HFF-Myc (cell line): ENCODE measurements around the gene INPP5A.

Experiments used
- DNase-seq: peaks from one replicate; pipeline ENCODE4 v3.0.0-alpha.2; 2011; ENCODE audit warnings: low read depth; ENCODE audit errors: extremely low read depth
- H3K4me3 ChIP-seq: replicated peaks from 2 replicates; pipeline ENCODE4 v1.5.1; 2011; ENCODE audit warnings: low read depth, mild to moderate bottlenecking, control low read depth, low read length
- TF ChIP-seq, protein P1 (sequence below): IDR thresholded peaks from 2 replicates; pipeline ENCODE4 v1.5.1; 2012; ENCODE audit warnings: mild to moderate bottlenecking, low read depth, low read length, control low read depth; ENCODE audit errors: missing control alignments

Gene INPP5A

DNA sequence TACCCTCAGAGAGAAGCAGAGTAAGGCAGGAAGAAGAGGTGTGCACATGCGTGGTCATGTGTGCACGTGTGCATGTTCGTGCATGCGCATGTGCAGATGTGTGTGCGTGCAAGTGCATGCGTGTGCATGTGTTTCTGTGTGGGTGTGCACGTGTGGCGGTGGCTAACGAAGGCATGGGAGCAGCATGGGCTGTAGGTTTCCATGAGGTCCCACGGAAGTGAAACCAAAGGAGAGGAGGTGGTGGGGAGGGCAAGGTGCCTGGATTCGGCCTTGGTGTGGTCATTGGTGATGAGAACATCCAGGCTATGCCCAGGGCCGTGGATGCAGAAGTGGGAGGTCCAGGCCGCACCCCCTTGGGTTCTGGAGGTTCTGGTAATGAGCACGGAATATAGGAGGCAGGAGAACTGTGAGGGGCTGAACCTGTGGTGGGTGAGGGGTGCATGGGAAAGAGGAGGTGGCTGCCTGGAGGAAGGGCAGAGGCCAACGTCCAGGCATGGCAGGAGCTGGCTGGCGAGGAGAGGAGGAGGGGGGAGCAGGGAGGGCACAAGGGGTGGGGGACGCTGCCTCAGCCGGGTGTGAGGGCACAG is 2.4 kb upstream of the INPP5A start:
- TF ChIP-seq, protein P1, sequence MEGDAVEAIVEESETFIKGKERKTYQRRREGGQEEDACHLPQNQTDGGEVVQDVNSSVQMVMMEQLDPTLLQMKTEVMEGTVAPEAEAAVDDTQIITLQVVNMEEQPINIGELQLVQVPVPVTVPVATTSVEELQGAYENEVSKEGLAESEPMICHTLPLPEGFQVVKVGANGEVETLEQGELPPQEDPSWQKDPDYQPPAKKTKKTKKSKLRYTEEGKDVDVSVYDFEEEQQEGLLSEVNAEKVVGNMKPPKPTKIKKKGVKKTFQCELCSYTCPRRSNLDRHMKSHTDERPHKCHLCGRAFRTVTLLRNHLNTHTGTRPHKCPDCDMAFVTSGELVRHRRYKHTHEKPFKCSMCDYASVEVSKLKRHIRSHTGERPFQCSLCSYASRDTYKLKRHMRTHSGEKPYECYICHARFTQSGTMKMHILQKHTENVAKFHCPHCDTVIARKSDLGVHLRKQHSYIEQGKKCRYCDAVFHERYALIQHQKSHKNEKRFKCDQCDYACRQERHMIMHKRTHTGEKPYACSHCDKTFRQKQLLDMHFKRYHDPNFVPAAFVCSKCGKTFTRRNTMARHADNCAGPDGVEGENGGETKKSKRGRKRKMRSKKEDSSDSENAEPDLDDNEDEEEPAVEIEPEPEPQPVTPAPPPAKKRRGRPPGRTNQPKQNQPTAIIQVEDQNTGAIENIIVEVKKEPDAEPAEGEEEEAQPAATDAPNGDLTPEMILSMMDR, result no peak
- no peak for DNase-seq
- H3K4me3 ChIP-seq, result peak overlapping the region; percentile 70

DNA sequence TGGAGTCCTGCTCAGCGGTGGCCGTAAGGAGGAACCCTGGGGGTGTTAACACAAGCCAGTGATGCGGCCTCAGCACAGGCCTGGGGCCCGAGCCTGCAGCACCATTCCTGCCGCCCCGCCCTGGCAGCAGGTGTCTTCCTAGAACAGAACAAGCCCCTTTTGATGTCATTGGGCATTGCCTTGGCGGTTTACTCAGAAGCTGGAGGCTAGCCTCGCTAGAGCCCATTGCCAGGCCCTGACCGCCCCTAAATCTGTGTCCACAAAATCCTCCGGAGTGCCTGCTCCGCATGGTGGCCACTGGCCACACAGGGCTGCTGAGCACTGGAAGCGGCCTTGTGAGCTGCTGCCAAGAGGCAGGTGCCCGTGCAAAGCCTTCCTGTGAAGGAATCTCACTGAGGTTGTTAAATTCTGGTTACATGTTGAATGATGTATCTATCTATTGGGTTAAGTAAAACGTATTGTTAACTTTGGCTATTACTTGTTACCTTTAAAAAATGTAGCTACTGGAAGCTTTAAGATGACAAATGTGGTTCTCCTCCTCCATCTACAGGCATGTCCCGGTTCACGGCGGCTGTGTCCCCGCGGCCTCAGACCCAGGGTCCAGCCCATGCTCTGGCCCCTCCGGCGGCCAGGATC is 1.2 kb upstream of the INPP5A start:
- H3K4me3 ChIP-seq, result peak overlapping the region; percentile 70
- no peak for DNase-seq
- TF ChIP-seq, protein P1, result no peak

DNA sequence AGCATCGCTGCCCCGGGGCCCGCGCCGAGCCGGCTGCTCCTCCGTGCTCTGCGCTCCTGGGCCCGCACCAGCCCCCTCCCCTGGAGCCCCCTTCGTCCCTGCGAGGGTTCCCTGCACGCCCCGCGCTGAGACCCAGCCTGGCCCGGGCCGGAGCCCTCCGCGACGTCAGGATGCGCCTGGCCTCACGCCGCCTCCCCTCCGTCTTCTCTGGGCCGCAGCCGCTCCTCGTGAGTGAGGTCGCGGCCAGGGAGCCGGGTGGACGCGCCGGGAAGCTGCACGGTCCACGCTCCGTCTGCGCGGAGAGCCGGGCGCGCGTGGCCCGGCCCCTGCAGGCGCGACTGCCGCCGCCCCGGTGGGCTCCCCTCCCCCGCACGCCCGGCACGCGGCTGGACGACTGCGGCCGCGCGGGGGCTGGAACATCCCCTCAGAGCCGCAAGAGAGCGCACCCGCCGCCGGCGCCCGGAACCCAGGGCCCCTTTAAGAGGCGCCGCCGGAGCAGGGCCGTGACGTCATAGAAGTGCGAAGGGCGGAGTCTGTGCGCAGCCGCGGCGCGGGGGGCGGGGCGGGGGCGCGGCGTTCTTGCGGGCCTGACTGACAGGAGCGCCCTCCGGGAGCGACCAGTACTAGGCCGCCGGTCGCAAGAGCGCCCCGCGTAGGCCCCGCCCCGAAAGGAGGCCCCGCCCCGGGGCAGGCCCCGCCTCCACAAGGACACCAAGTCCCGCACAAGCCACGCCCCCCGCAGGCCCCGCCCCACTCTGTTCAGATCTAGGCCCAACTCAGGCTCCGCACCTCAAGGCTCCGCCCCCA is 507 bp upstream of the INPP5A start:
- TF ChIP-seq, protein P1, result no peak
- peak overlapping the region; percentile 70 for H3K4me3 ChIP-seq
- DNase-seq, result peak; percentile 86

DNA sequence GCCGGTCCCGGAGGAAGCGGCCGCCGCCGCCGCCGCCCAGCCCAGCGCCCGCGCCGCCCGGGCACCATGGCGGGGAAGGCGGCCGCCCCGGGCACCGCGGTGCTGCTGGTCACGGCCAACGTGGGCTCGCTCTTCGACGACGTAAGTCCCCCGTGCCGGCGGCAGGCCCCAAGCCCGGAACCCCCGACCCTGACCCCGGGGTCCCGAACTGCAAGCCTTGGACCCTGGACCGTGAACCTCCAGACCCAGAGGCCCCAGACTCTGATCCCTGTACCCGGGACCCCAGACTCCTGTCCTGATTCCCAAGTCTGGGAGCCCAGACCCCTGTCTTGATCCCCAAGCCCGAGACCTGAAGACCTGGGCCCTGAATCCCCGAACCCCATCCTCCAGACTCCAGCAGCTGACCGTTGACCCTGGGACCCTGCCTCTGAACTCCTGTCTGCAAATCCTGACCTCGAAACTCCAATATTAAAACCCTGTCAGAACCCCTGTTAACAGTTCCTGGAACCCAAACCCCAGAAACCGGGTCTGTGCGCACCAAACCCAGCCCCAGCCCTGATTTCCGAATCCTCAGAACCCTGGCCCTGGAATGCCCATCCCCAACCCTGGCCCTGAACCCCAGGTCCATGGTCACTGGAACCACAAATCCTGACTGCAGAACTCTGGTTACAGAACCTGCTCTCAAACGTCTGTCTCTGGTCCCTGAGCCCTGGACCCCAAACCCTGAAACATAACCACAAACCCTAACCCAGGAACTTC is 623 bp downstream of the INPP5A start:
- no peak for DNase-seq
- TF ChIP-seq, protein P1, result no peak
- peak overlapping the region; percentile 67 for H3K4me3 ChIP-seq

DNA sequence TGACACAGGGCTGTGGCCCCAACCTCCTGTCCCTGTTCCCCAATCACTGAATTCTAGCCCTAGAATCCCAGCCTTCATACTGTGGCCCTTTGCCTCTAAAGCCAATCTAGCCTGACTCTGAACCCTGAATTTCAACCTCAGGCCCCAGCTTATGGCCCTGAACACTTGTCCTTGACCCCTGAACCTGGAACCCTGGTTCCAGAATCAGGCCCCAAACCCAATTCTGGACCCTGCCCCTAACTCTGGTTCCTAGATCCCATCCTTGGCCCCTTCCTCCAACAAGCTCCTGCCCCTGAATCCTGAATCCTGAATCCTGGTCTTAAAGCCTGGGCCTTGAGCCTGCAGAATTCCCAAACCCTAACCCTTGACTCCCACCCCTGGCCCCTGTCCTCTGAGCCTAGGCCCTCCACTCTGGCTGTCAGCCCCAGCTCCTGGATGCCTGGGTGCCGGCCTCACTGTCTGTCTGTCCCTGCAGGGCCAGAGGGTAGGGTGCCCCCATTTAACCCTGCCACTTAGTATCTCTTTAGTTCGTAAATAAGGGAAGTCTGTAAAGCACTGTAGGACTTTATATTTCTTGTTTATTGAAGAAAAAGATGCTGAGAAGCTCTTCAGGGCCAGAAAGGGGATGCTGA is 1.3 kb downstream of the INPP5A start:
- peak overlapping the region; percentile 67 for H3K4me3 ChIP-seq
- DNase-seq, result no peak
- TF ChIP-seq, protein P1, result no peak

DNA sequence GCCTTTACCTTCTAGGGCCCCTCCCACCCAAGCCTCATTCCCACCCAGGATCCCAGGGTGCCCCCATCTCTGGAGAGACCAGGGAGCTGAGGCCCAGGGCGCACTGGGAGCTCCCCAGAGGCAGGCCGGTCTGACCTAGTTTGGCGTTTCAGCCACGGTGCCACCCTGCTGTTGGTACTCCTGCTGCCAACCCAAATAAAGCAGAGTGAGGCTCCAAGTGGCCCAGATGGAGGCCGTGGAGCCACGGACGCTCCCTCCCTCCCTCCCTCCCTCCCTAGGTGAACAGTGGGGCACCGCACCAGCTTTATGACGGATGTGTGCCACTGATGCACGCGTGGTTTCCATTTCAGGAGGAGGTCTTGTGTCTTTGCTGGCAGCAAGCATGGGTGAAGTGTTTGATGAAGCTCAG is 1.8 kb downstream of the INPP5A start:
- peak overlapping the region; percentile 67 for H3K4me3 ChIP-seq
- TF ChIP-seq, protein P1, result no peak
- DNase-seq, result no peak
